ENCODE results near the gene DLG2.

Gene DLG2

GRCh38 chr11:83480251-83480650 is 2146.9 kb downstream of the DLG2 start:
- Histone ChIP-seq H3K4me1 (ENCODE audit: control insufficient read depth, low read length) (peaks cover 5% of the 10 kb centered on the region), H4K20me1 (ENCODE audit: control insufficient read depth, insufficient read depth, low read depth, low read length) (no peaks in the 10 kb centered on the region), H3K9me2 (replicated peaks; ENCODE audit: control insufficient read depth, low read length) (no peaks in the 10 kb centered on the region), H3K9me3 (ENCODE audit: control insufficient read depth, insufficient read depth, low read length) (no peaks in the 10 kb centered on the region), H3K27me3 (ENCODE audit: control insufficient read depth, low read length) (no peaks in the 10 kb centered on the region), H3K36me3 (ENCODE audit: control insufficient read depth, low read length) (no peaks in the 10 kb centered on the region), H3K79me2 (ENCODE audit: control insufficient read depth, low read length) (no peaks in the 10 kb centered on the region), H3K27ac (ENCODE audit: low read depth, low read length) (no peak overlapping the region), H3K4me3 (ENCODE audit: low read length) (no peak overlapping the region), H3K4me2 (ENCODE audit: low read length) (no peak overlapping the region), H3F3A (ENCODE audit: control insufficient read depth, insufficient read depth) (no peaks in the 10 kb centered on the region)
- no peak for TF ChIP-seq CTCF (IDR thresholded peaks at IDR 0.05; ENCODE audit: low read depth, low read length, poor library complexity, severe bottlenecking)
- no peak for TF ChIP-seq EZH2phosphoT487 (IDR thresholded peaks at IDR 0.05; ENCODE audit: borderline replicate concordance, low read length)

GRCh38 chr11:83477772-83478171 is 2149.4 kb downstream of the DLG2 start:
- no peak overlapping the region for H3K4me3 ChIP-seq (ENCODE audit: low read length)
- H3K4me2 ChIP-seq (ENCODE audit: low read length): no peak overlapping the region
- no peaks in the 10 kb centered on the region for H3F3A ChIP-seq (ENCODE audit: control insufficient read depth, insufficient read depth)
- H4K20me1 ChIP-seq (ENCODE audit: control insufficient read depth, insufficient read depth, low read depth, low read length): no peaks in the 10 kb centered on the region
- H3K27ac ChIP-seq (ENCODE audit: low read depth, low read length): no peak overlapping the region
- peaks cover 5% of the 10 kb centered on the region for H3K4me1 ChIP-seq (ENCODE audit: control insufficient read depth, low read length)
- H3K27me3 ChIP-seq (ENCODE audit: control insufficient read depth, low read length): no peaks in the 10 kb centered on the region
- H3K36me3 ChIP-seq (ENCODE audit: control insufficient read depth, low read length): no peaks in the 10 kb centered on the region
- H3K9me3 ChIP-seq (ENCODE audit: control insufficient read depth, insufficient read depth, low read length): no peaks in the 10 kb centered on the region
- TF ChIP-seq EZH2phosphoT487 (IDR thresholded peaks at IDR 0.05; ENCODE audit: borderline replicate concordance, low read length) (no peak), CTCF (IDR thresholded peaks at IDR 0.05; ENCODE audit: low read depth, low read length, poor library complexity, severe bottlenecking) (no peak)
- H3K79me2 ChIP-seq (ENCODE audit: control insufficient read depth, low read length): no peaks in the 10 kb centered on the region
- H3K9me2 ChIP-seq (replicated peaks; ENCODE audit: control insufficient read depth, low read length): no peaks in the 10 kb centered on the region

GRCh38 chr11:83475760-83476159 is 2151.4 kb downstream of the DLG2 start:
- Histone ChIP-seq H3K9me2 (replicated peaks; ENCODE audit: control insufficient read depth, low read length) (no peaks in the 10 kb centered on the region), H3K79me2 (ENCODE audit: control insufficient read depth, low read length) (no peaks in the 10 kb centered on the region), H3K36me3 (ENCODE audit: control insufficient read depth, low read length) (no peaks in the 10 kb centered on the region), H4K20me1 (ENCODE audit: control insufficient read depth, insufficient read depth, low read depth, low read length) (no peaks in the 10 kb centered on the region), H3K9me3 (ENCODE audit: control insufficient read depth, insufficient read depth, low read length) (no peaks in the 10 kb centered on the region), H3K4me1 (ENCODE audit: control insufficient read depth, low read length) (peaks cover 5% of the 10 kb centered on the region), H3K27me3 (ENCODE audit: control insufficient read depth, low read length) (no peaks in the 10 kb centered on the region), H3K4me3 (ENCODE audit: low read length) (no peak overlapping the region), H3F3A (ENCODE audit: control insufficient read depth, insufficient read depth) (no peaks in the 10 kb centered on the region), H3K27ac (ENCODE audit: low read depth, low read length) (no peak overlapping the region), H3K4me2 (ENCODE audit: low read length) (no peak overlapping the region)
- TF ChIP-seq CTCF (IDR thresholded peaks at IDR 0.05; ENCODE audit: low read depth, low read length, poor library complexity, severe bottlenecking): no peak
- TF ChIP-seq EZH2phosphoT487 (IDR thresholded peaks at IDR 0.05; ENCODE audit: borderline replicate concordance, low read length): no peak

- no peak overlapping the region for H3K27ac ChIP-seq (ENCODE audit: low read depth, low read length)
- no peaks in the 10 kb centered on the region for H3K9me3 ChIP-seq (ENCODE audit: control insufficient read depth, insufficient read depth, low read length)
- peaks cover 5% of the 10 kb centered on the region for H3K4me1 ChIP-seq (ENCODE audit: control insufficient read depth, low read length)
- H3K4me3 ChIP-seq (ENCODE audit: low read length): no peak overlapping the region
- no peak overlapping the region for H3K4me2 ChIP-seq (ENCODE audit: low read length)
- H3K27me3 ChIP-seq (ENCODE audit: control insufficient read depth, low read length): no peaks in the 10 kb centered on the region
- no peaks in the 10 kb centered on the region for H3F3A ChIP-seq (ENCODE audit: control insufficient read depth, insufficient read depth)
- no peak for TF ChIP-seq CTCF (IDR thresholded peaks at IDR 0.05; ENCODE audit: low read depth, low read length, poor library complexity, severe bottlenecking)
- no peak for TF ChIP-seq EZH2phosphoT487 (IDR thresholded peaks at IDR 0.05; ENCODE audit: borderline replicate concordance, low read length)
- no peaks in the 10 kb centered on the region for H3K9me2 ChIP-seq (replicated peaks; ENCODE audit: control insufficient read depth, low read length)
- no peaks in the 10 kb centered on the region for H3K36me3 ChIP-seq (ENCODE audit: control insufficient read depth, low read length)
- H3K79me2 ChIP-seq (ENCODE audit: control insufficient read depth, low read length): no peaks in the 10 kb centered on the region
- no peaks in the 10 kb centered on the region for H4K20me1 ChIP-seq (ENCODE audit: control insufficient read depth, insufficient read depth, low read depth, low read length)
Measured at GRCh38 chr11:83473743-83474142, 2153.4 kb downstream of the DLG2 start.

Measured in DOHH2 (cell line).